DMS79 treated with DMSO at 0.1 percent for 48 hours (cell line): ENCODE data around the gene TPCN2.

Source experiments
- DNase-seq: peaks from one replicate; lab custom pipeline; 2025; lab: John Stamatoyannopoulos, UW

Gene TPCN2

GRCh38 chr11:69010964-69011623 is 37.6 kb upstream of the TPCN2 start:
- no peak for DNase-seq

- DNase-seq, result no peak
Measured at GRCh38 chr11:69011624-69012091, 37.1 kb upstream of the TPCN2 start.

- DNase-seq, result no peak
Measured at GRCh38 chr11:69012092-69013008, 36.4 kb upstream of the TPCN2 start.

GRCh38 chr11:69013009-69013951 is 35.5 kb upstream of the TPCN2 start, which contains the start of gene MRGPRF:
MRGPRF (minus strand) TSS chr11:69013246; CDS start chr11:69009901, 3,345 bp downstream.
- no peak for DNase-seq

- DNase-seq, result no peak
Measured at GRCh38 chr11:69014084-69014851, 34.5 kb upstream of the TPCN2 start.

- DNase-seq, result no peak
Measured at GRCh38 chr11:69014898-69015549, 33.7 kb upstream of the TPCN2 start.

GRCh38 chr11:69017951-69018350 is 30.8 kb upstream of the TPCN2 start:
- DNase-seq, result no peak

- no peak for DNase-seq
Measured at GRCh38 chr11:69018924-69019323, 29.8 kb upstream of the TPCN2 start.

GRCh38 chr11:69022260-69022659 is 26.5 kb upstream of the TPCN2 start:
- DNase-seq, result no peak

GRCh38 chr11:69024509-69024908 is 24.2 kb upstream of the TPCN2 start:
- DNase-seq, result no peak

- DNase-seq, result no peak
Measured at GRCh38 chr11:69027704-69028372, 20.9 kb upstream of the TPCN2 start.

GRCh38 chr11:69030301-69030700 is 18.4 kb upstream of the TPCN2 start:
- DNase-seq, result no peak

GRCh38 chr11:69032833-69033232 is 15.9 kb upstream of the TPCN2 start:
- DNase-seq, result no peak

GRCh38 chr11:69033431-69033830 is 15.3 kb upstream of the TPCN2 start:
- no peak for DNase-seq

- DNase-seq, result peak; percentile 26
Measured at GRCh38 chr11:69034123-69034867, 14.4 kb upstream of the TPCN2 start.

- no peak for DNase-seq
Measured at GRCh38 chr11:69035150-69035945, 13.4 kb upstream of the TPCN2 start.

GRCh38 chr11:69035946-69036340 is 12.8 kb upstream of the TPCN2 start:
- DNase-seq, result no peak

GRCh38 chr11:69037074-69037473 is 11.7 kb upstream of the TPCN2 start:
- no peak for DNase-seq

- DNase-seq, result no peak
Measured at GRCh38 chr11:69037544-69037943, 11.2 kb upstream of the TPCN2 start.
